Colon (tissue), 2 donors: ENCODE data around the gene SLC6A9.

ENCODE experiments used
- FAIRE-seq: peaks from 2 replicates; lab custom pipeline; 2012; peaks lifted over from hg19 to GRCh38; lab: Jason Lieb, UNC
- donor health status: control.
- donor health status: control.

Gene SLC6A9

GRCh38 chr1:43969746-43970466 lies 61.4 kb downstream of the SLC6A9 start, which contains the start of gene DPH2:
Gene DPH2, plus strand, starts transcription at chr1:43970010. Its CDS starts 166 bp downstream, at chr1:43970176.
- peak; percentile 38 for FAIRE-seq

GRCh38 chr1:43969416-43969745 lies 61.9 kb downstream of the SLC6A9 start:
- FAIRE-seq = no peak

- FAIRE-seq = no peak
Observed at GRCh38 chr1:43968348-43968948, 62.8 kb downstream of the SLC6A9 start.

GRCh38 chr1:43965316-43965715 lies 65.9 kb downstream of the SLC6A9 start:
- no peak for FAIRE-seq

GRCh38 chr1:43963890-43964289 lies 67.4 kb downstream of the SLC6A9 start:
- FAIRE-seq = no peak

GRCh38 chr1:43963006-43963405 lies 68.3 kb downstream of the SLC6A9 start:
- FAIRE-seq = no peak

GRCh38 chr1:43962324-43962723 lies 68.9 kb downstream of the SLC6A9 start:
- no peak for FAIRE-seq

- no peak for FAIRE-seq
Observed at GRCh38 chr1:43961692-43962091, 69.6 kb downstream of the SLC6A9 start.

- FAIRE-seq = no peak
Observed at GRCh38 chr1:43960798-43961197, 70.5 kb downstream of the SLC6A9 start.

- no peak for FAIRE-seq
Observed at GRCh38 chr1:43958351-43959255, 72.7 kb downstream of the SLC6A9 start.

- FAIRE-seq = no peak
Observed at GRCh38 chr1:43957407-43958040, 73.7 kb downstream of the SLC6A9 start.

- FAIRE-seq = no peak
Observed at GRCh38 chr1:43956234-43956633, 75.0 kb downstream of the SLC6A9 start.

GRCh38 chr1:43954036-43954435 lies 77.2 kb downstream of the SLC6A9 start:
- FAIRE-seq = no peak

GRCh38 chr1:43953361-43953760 lies 77.9 kb downstream of the SLC6A9 start:
- no peak for FAIRE-seq

- FAIRE-seq = no peak
Observed at GRCh38 chr1:43952731-43953346, 78.4 kb downstream of the SLC6A9 start.

GRCh38 chr1:43951021-43951985 lies 80.0 kb downstream of the SLC6A9 start:
- FAIRE-seq = no peak

- FAIRE-seq = no peak
Observed at GRCh38 chr1:43949678-43950077, 81.6 kb downstream of the SLC6A9 start.

GRCh38 chr1:43947874-43948437 lies 83.3 kb downstream of the SLC6A9 start:
- no peak for FAIRE-seq

GRCh38 chr1:43947061-43947873 lies 84.0 kb downstream of the SLC6A9 start:
- no peak for FAIRE-seq
